Middle frontal gyrus (tissue), 1 donor: ENCODE measurements around the gene ZMYND15.

Experiments used
- DNase-seq: peaks from one replicate; pipeline ENCODE4 v3.0.0-alpha.2; 2015; ENCODE audit warnings: low spot score; ENCODE audit errors: extremely low spot score

The ZMYND15 gene

GRCh38 chr17:4742133-4742532 lies 2.5 kb downstream of the ZMYND15 start:
- DNase-seq = no peak

GRCh38 chr17:4742629-4743028 lies 3.0 kb downstream of the ZMYND15 start:
- no peak for DNase-seq

- DNase-seq = no peak
These were observed 3.6 kb downstream of the ZMYND15 start for GRCh38 chr17:4743216-4743615.

GRCh38 chr17:4743898-4744297 lies 4.3 kb downstream of the ZMYND15 start:
- DNase-seq = no peak

GRCh38 chr17:4744999-4745969 lies 5.7 kb downstream of the ZMYND15 start:
- no peak for DNase-seq

- DNase-seq = no peak
These were observed 8.2 kb downstream of the ZMYND15 start for GRCh38 chr17:4747847-4748246.

GRCh38 chr17:4748686-4749085 lies 9.1 kb downstream of the ZMYND15 start:
- no peak for DNase-seq

GRCh38 chr17:4750606-4751005 lies 11.0 kb downstream of the ZMYND15 start:
- DNase-seq = no peak

GRCh38 chr17:4751932-4752331 lies 12.3 kb downstream of the ZMYND15 start:
- DNase-seq = no peak

- DNase-seq = no peak
These were observed 13.8 kb downstream of the ZMYND15 start for GRCh38 chr17:4753392-4753791.

GRCh38 chr17:4759776-4760236 lies 20.2 kb downstream of the ZMYND15 start:
- no peak for DNase-seq

- DNase-seq = no peak
These were observed 25.0 kb downstream of the ZMYND15 start for GRCh38 chr17:4764595-4764994.

GRCh38 chr17:4766201-4766600 lies 26.6 kb downstream of the ZMYND15 start:
- no peak for DNase-seq

- DNase-seq = no peak
These were observed 27.1 kb downstream of the ZMYND15 start for GRCh38 chr17:4766723-4767122.

GRCh38 chr17:4768298-4768697 lies 28.7 kb downstream of the ZMYND15 start:
- no peak for DNase-seq

- DNase-seq = no peak
These were observed 30.0 kb downstream of the ZMYND15 start for GRCh38 chr17:4769628-4770027.

- no peak for DNase-seq
These were observed 32.0 kb downstream of the ZMYND15 start, which contains the start of gene TM4SF5 for GRCh38 chr17:4771519-4772234. TM4SF5 (plus strand) TSS chr17:4771886; CDS start chr17:4771923, 37 bp downstream.

- DNase-seq = no peak
These were observed 32.6 kb downstream of the ZMYND15 start for GRCh38 chr17:4772235-4772613.

GRCh38 chr17:4777969-4778760 lies 38.5 kb downstream of the ZMYND15 start:
- DNase-seq = no peak

GRCh38 chr17:4780325-4780955 lies 40.8 kb downstream of the ZMYND15 start:
- DNase-seq = no peak

- no peak for DNase-seq
These were observed 43.0 kb downstream of the ZMYND15 start for GRCh38 chr17:4782652-4783051.
